ENCODE measurements around the gene MYLK. TPM values are rescaled to one million over a fixed set of nuclear protein-coding genes. Genes with fewer than 3 reads are reported as not detected.
"Not testable (repeated sequence)": the region's sequence is repeated elsewhere in the genome, so short reads cannot be mapped to it uniquely, and the experiment has no call there.

MYLK gene
- total RNA-seq, 1 donor from 2014 or later = 4.3 TPM

- H3K36me3 Mint-ChIP-seq (ENCODE audit: unreplicated experiment) = no peaks in the 10 kb centered on the region
- peaks cover 4% of the 10 kb centered on the region for H3K9me3 Mint-ChIP-seq (ENCODE audit: unreplicated experiment)
- peak overlapping the region; percentile 4 for H3K27ac Mint-ChIP-seq (ENCODE audit: unreplicated experiment)
- no peak overlapping the region for H3K4me3 Mint-ChIP-seq (ENCODE audit: unreplicated experiment)
- DNase-seq = no peak
- H3K4me1 Mint-ChIP-seq (ENCODE audit: low read depth, unreplicated experiment) = peaks cover 36% of the 10 kb centered on the region
- no peak for TF ChIP-seq CTCF (IDR thresholded peaks at IDR 0.05; ENCODE audit: partially characterized antibody, unreplicated experiment)
- no peaks in the 10 kb centered on the region for H3K27me3 Mint-ChIP-seq (ENCODE audit: unreplicated experiment)
Observed at GRCh38 chr3:123620343-123620742, 263.8 kb downstream of the MYLK start.

DNA sequence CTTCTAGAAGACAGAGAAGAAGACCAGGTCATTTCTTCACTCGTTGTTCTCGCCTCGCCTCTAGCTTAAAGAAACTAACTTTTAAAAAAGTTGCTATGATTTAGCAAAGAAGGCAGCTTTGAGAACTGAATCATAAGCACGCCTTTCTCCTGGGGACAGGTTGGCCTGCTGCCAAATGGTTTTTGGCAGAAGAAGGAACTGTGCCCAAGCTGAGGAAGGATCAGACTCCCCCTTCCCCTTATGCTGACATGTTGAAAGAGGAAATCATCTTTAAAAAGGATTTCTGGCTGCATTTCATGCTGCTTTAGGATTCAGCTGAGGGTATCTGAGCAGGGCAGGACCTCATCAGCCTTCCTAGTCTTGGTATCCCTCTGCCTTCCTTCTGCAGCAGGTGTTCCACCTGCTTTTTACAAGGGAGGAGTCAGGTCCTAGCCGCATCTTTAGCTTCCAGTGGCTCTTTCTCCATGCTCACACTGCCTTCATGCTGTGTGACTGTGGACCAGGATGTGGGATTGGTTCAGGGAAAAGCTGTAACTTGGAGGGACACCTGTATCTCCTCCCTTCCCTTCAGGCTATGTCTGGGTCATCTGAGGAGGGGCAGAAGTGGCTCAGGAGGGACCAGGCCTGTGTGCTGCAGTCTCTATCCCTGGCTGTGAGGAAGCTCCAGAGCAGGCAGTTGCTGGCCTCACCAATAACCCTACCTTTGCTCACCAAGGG lies 265.2 kb downstream of the MYLK start:
- no peak overlapping the region for H3K27ac Mint-ChIP-seq (ENCODE audit: unreplicated experiment)

DNA sequence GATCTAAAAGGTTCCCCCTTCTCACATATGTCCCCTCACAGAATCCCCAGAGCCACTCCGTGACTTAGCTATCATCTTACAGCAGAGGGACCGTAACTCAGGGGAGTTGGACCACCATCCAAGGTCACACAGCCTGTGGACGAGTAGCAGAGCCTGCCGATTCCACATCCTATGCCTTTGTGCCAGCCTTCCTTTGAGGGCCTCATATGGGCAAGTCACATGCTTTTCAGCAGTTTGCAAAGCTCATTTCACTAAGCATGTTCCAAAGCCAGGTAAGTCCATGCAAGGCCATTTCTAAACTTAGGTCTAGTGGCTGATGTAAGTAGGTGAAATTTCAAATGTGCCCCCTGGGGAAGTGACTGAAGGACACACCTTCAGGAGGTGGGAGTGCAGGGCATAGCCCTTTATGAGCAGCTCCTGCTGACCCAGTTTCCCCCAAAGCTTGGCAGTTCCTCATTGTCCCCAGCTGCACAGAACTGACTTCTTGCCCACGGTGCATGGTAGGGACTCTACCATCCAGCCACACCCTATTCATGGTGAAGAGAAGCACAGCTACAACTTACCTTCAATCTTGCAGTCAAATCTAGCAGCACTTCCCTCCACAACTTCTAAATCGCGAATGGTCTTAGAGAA lies 265.9 kb downstream of the MYLK start:
- no peak for DNase-seq
- no peak overlapping the region for H3K27ac Mint-ChIP-seq (ENCODE audit: unreplicated experiment)

More for the DNA sequence above, 265.2 kb downstream of the MYLK start:
- H3K27me3 Mint-ChIP-seq (ENCODE audit: unreplicated experiment) = no peaks in the 10 kb centered on the region
- H3K36me3 Mint-ChIP-seq (ENCODE audit: unreplicated experiment) = no peaks in the 10 kb centered on the region
- H3K9me3 Mint-ChIP-seq (ENCODE audit: unreplicated experiment) = peaks cover 4% of the 10 kb centered on the region
- H3K4me1 Mint-ChIP-seq (ENCODE audit: low read depth, unreplicated experiment) = peaks cover 37% of the 10 kb centered on the region
- DNase-seq = no peak
- TF ChIP-seq CTCF (IDR thresholded peaks at IDR 0.05; ENCODE audit: partially characterized antibody, unreplicated experiment) = no peak
- no peak overlapping the region for H3K4me3 Mint-ChIP-seq (ENCODE audit: unreplicated experiment)

GRCh38 chr3:123616593-123616992 lies 267.5 kb downstream of the MYLK start:
- H3K27ac Mint-ChIP-seq (ENCODE audit: unreplicated experiment) = no peak overlapping the region
- no peaks in the 10 kb centered on the region for H3K36me3 Mint-ChIP-seq (ENCODE audit: unreplicated experiment)
- DNase-seq = no peak
- H3K4me1 Mint-ChIP-seq (ENCODE audit: low read depth, unreplicated experiment) = peaks cover 44% of the 10 kb centered on the region
- peaks cover 4% of the 10 kb centered on the region for H3K9me3 Mint-ChIP-seq (ENCODE audit: unreplicated experiment)
- TF ChIP-seq CTCF (IDR thresholded peaks at IDR 0.05; ENCODE audit: partially characterized antibody, unreplicated experiment) = no peak
- no peak overlapping the region for H3K4me3 Mint-ChIP-seq (ENCODE audit: unreplicated experiment)
- H3K27me3 Mint-ChIP-seq (ENCODE audit: unreplicated experiment) = no peaks in the 10 kb centered on the region

More for the DNA sequence above, 265.9 kb downstream of the MYLK start:
- Mint-ChIP-seq H3K4me3 (ENCODE audit: unreplicated experiment) (no peak overlapping the region), H3K36me3 (ENCODE audit: unreplicated experiment) (no peaks in the 10 kb centered on the region), H3K4me1 (ENCODE audit: low read depth, unreplicated experiment) (peaks cover 41% of the 10 kb centered on the region), H3K27me3 (ENCODE audit: unreplicated experiment) (no peaks in the 10 kb centered on the region), H3K9me3 (ENCODE audit: unreplicated experiment) (peaks cover 4% of the 10 kb centered on the region)
- TF ChIP-seq CTCF (IDR thresholded peaks at IDR 0.05; ENCODE audit: partially characterized antibody, unreplicated experiment) = no peak

GRCh38 chr3:123613543-123613942 lies 270.6 kb downstream of the MYLK start:
- H3K4me1 Mint-ChIP-seq (ENCODE audit: low read depth, unreplicated experiment) = peaks cover 43% of the 10 kb centered on the region
- H3K9me3 Mint-ChIP-seq (ENCODE audit: unreplicated experiment) = peaks cover 8% of the 10 kb centered on the region
- DNase-seq = no peak
- H3K36me3 Mint-ChIP-seq (ENCODE audit: unreplicated experiment) = no peaks in the 10 kb centered on the region
- H3K27ac Mint-ChIP-seq (ENCODE audit: unreplicated experiment) = peak overlapping the region; percentile 0
- TF ChIP-seq CTCF (IDR thresholded peaks at IDR 0.05; ENCODE audit: partially characterized antibody, unreplicated experiment) = no peak
- peaks cover 2% of the 10 kb centered on the region for H3K27me3 Mint-ChIP-seq (ENCODE audit: unreplicated experiment)
- H3K4me3 Mint-ChIP-seq (ENCODE audit: unreplicated experiment) = no peak overlapping the region

DNA sequence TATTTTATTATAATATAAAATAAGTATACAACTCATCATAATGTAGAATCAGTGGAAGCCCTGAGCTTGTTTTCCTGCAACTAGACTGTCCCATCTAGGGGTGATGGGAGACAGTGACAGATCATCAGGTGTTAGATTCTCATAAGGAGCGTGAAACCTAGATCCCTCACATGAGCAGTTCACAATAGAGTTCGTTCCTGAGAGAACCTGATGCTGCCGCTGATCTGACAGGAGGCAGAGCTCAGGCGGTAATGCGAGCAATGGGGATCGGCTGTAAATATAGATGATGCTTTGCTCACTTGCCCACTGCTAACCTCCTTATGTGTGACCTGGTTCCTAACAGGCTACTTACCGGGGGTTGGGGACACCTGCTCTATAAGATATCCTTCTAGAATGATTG lies 272.5 kb downstream of the MYLK start:
- H3K4me1 Mint-ChIP-seq (ENCODE audit: low read depth, unreplicated experiment) = peaks cover 34% of the 10 kb centered on the region
- H3K27ac Mint-ChIP-seq (ENCODE audit: unreplicated experiment); H3K4me3 Mint-ChIP-seq (ENCODE audit: unreplicated experiment); H3K36me3 Mint-ChIP-seq (ENCODE audit: unreplicated experiment); DNase-seq; H3K27me3 Mint-ChIP-seq (ENCODE audit: unreplicated experiment); H3K9me3 Mint-ChIP-seq (ENCODE audit: unreplicated experiment): not testable (repeated sequence)
